Keratinocyte (primary cell): ENCODE data around the gene ZPR1. TPM values are rescaled to one million over a fixed set of nuclear protein-coding genes. Genes with fewer than 3 reads are reported as not detected.

Source experiments
- DNase-seq: peaks from one replicate; pipeline ENCODE4 v3.0.0-alpha.2; 2011; ENCODE audit warnings: low read depth, missing footprints, low spot score
- FAIRE-seq: peaks from 2 replicates; lab custom pipeline; 2011; peaks lifted over from hg19 to GRCh38; lab: Jason Lieb, UNC
- H2AFZ ChIP-seq: 2 replicates; pipeline ENCODE4 v1.6.0; 2012; ENCODE audit warnings: low read length, control low read depth, inconsistent platforms; ENCODE audit not compliant: control insufficient read depth
- H3K27ac ChIP-seq: 2 replicates; pipeline ENCODE4 v1.5.1; 2011; ENCODE audit warnings: low read length; ENCODE audit not compliant: control insufficient read depth, insufficient read depth
- H3K27me3 ChIP-seq: 3 replicates; pipeline ENCODE4 v1.6.0; 2011; ENCODE audit warnings: low read length; ENCODE audit not compliant: control insufficient read depth, insufficient read depth; ENCODE audit errors: extremely low read depth
- H3K36me3 ChIP-seq, 2 experiments: 2 replicates in 1 of 2; 3 replicates in 1 of 2; pipeline ENCODE4 v1.5.1; 2011; ENCODE audit warnings: low read length in 2 of 2, mild to moderate bottlenecking in 1 of 2; ENCODE audit not compliant: control insufficient read depth in 2 of 2, insufficient read depth in 2 of 2; ENCODE audit errors: extremely low read depth in 1 of 2
- H3K4me1 ChIP-seq: 3 replicates; pipeline ENCODE4 v1.5.1; 2011; ENCODE audit warnings: low read length; ENCODE audit not compliant: control insufficient read depth, insufficient read depth; ENCODE audit errors: extremely low read depth
- H3K4me2 ChIP-seq: 3 replicates; pipeline ENCODE4 v1.6.0; 2011; ENCODE audit warnings: low read depth, low read length; ENCODE audit not compliant: control insufficient read depth, insufficient read depth; ENCODE audit errors: extremely low read depth
- H3K4me3 ChIP-seq, 3 experiments: fragments of 200-600 bp in 1 of 3; sonication (generic) in 1 of 3; 2 replicates in 2 of 3; 3 replicates in 1 of 3; pipeline ENCODE4 v1.5.1; 2011 to 2016; ENCODE audit warnings: low read length in 3 of 3, mild to moderate bottlenecking in 3 of 3, control low read depth in 2 of 3, inconsistent platforms in 1 of 3, low read depth in 1 of 3, mixed read lengths in 1 of 3, mixed run types in 1 of 3, moderate library complexity in 1 of 3; ENCODE audit not compliant: control insufficient read depth in 2 of 3, insufficient read depth in 2 of 3; ENCODE audit errors: extremely low read depth in 1 of 3
- H3K79me2 ChIP-seq: 2 replicates; pipeline ENCODE4 v1.6.0; 2012; ENCODE audit warnings: low read length; ENCODE audit not compliant: control insufficient read depth, insufficient read depth
- H3K9ac ChIP-seq: 3 replicates; pipeline ENCODE4 v1.6.0; 2011; ENCODE audit warnings: low read length; ENCODE audit not compliant: control insufficient read depth, insufficient read depth; ENCODE audit errors: extremely low read depth
- H3K9me1 ChIP-seq: 3 replicates; pipeline ENCODE4 v1.6.0; 2011; ENCODE audit warnings: low read length; ENCODE audit not compliant: control insufficient read depth, insufficient read depth; ENCODE audit errors: extremely low read depth
- H3K9me3 ChIP-seq: 2 replicates; pipeline ENCODE4 v1.5.1; 2012; ENCODE audit warnings: low read depth, low read length; ENCODE audit not compliant: control insufficient read depth
- H4K20me1 ChIP-seq: 3 replicates; pipeline ENCODE4 v1.6.0; 2011; ENCODE audit warnings: low read length; ENCODE audit not compliant: control insufficient read depth, insufficient read depth; ENCODE audit errors: extremely low read depth
- EZH2 ChIP-seq: IDR thresholded peaks from one replicate; pipeline ENCODE4 v1.6.1; 2012; ENCODE audit warnings: inconsistent platforms, mild to moderate bottlenecking, low read length, moderate library complexity
- dilution Hi-C: fragments of 300-500 bp; cut with MboI; formaldehyde crosslinking; loops from one replicate; pipeline ENCODE4 v1.7.0; 2020; ENCODE audit warnings: low sequenced_read_pairs; ENCODE audit not compliant: extremely low pct_ligation_motif_present
- polyA plus RNA-seq, 5 experiments: library from polyadenylated mRNA; depleted of rRNA in 3 of 5; stranded (reverse) in 3 of 5; stranded (forward) in 1 of 5; unstranded in 1 of 5; fragments of >200 nt; gene quantifications; 1 replicate in 1 of 5; 2 replicates in 3 of 5; 3 replicates in 1 of 5; pipeline versions ENCODE4 v1.2.1 to v1.2.3, GENCODE V29; 2011 to 2012; ENCODE audit warnings: missing spikeins in 2 of 5, low read depth in 1 of 5, low replicate concordance in 1 of 5
- TF ChIP-seq, protein P1 (sequence below), 3 experiments: IDR thresholded peaks in 1 of 3; conservative IDR thresholded peaks in 1 of 3; optimal IDR thresholded peaks in 1 of 3; 2 replicates in 2 of 3; 3 replicates in 1 of 3; pipeline versions ENCODE3 to v1.5.1; 2011; ENCODE audit warnings: low read length in 3 of 3, mild to moderate bottlenecking in 3 of 3, moderate library complexity in 2 of 3, control low read depth in 1 of 3, inconsistent platforms in 1 of 3; ENCODE audit not compliant: insufficient read depth in 2 of 3; ENCODE audit errors: extremely low read depth in 1 of 3

The ZPR1 gene
- polyA plus RNA-seq, 1 donor (not counting 4 experiments of a cell fraction or from before 2014, with no cell fraction given): 71.1 TPM

DNA sequence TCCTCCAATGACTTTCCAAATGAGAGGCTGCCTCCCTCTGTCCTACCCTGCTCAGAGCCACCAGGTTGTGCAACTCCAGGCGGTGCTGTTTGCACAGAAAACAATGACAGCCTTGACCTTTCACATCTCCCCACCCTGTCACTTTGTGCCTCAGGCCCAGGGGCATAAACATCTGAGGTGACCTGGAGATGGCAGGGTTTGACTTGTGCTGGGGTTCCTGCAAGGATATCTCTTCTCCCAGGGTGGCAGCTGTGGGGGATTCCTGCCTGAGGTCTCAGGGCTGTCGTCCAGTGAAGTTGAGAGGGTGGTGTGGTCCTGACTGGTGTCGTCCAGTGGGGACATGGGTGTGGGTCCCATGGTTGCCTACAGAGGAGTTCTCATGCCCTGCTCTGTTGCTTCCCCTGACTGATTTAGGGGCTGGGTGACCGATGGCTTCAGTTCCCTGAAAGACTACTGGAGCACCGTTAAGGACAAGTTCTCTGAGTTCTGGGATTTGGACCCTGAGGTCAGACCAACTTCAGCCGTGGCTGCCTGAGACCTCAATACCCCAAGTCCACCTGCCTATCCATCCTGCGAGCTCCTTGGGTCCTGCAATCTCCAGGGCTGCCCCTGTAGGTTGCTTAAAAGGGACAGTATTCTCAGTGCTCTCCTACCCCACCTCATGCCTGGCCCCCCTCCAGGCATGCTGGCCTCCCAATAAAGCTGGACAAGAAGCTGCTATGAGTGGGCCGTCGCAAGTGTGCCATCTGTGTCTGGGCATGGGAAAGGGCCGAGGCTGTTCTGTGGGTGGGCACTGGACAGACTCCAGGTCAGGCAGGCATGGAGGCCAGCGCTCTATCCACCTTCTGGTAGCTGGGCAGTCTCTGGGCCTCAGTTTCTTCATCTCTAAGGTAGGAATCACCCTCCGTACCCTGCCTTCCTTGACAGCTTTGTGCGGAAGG is 44.8 kb upstream of the ZPR1 start:
- no peak overlapping the region for H3K4me2 ChIP-seq
- no peaks in the 10 kb centered on the region for H4K20me1 ChIP-seq
- no peak overlapping the region for H3K9ac ChIP-seq
- no peak for FAIRE-seq
- peaks cover 4% of the 10 kb centered on the region for H3K4me1 ChIP-seq
- no peak overlapping the region for H2AFZ ChIP-seq
- dilution Hi-C loops: no loop called here
- no peaks in the 10 kb centered on the region for H3K27me3 ChIP-seq
- no peak overlapping the region for H3K4me3 ChIP-seq
- H3K27ac ChIP-seq: no peak overlapping the region
- DNase-seq: no peak
- TF ChIP-seq EZH2: no peak
- TF ChIP-seq, protein P1, sequence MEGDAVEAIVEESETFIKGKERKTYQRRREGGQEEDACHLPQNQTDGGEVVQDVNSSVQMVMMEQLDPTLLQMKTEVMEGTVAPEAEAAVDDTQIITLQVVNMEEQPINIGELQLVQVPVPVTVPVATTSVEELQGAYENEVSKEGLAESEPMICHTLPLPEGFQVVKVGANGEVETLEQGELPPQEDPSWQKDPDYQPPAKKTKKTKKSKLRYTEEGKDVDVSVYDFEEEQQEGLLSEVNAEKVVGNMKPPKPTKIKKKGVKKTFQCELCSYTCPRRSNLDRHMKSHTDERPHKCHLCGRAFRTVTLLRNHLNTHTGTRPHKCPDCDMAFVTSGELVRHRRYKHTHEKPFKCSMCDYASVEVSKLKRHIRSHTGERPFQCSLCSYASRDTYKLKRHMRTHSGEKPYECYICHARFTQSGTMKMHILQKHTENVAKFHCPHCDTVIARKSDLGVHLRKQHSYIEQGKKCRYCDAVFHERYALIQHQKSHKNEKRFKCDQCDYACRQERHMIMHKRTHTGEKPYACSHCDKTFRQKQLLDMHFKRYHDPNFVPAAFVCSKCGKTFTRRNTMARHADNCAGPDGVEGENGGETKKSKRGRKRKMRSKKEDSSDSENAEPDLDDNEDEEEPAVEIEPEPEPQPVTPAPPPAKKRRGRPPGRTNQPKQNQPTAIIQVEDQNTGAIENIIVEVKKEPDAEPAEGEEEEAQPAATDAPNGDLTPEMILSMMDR (optimal IDR thresholded peaks at IDR 0.05 in 1 of 3, IDR thresholded peaks at IDR 0.05 in 1 of 3, conservative IDR thresholded peaks at IDR 0.05 in 1 of 3; ENCODE audit: extremely low read depth in 1 of 3, insufficient read depth in 2 of 3, low read length in 3 of 3): no peak
- H3K79me2 ChIP-seq: no peaks in the 10 kb centered on the region
- no peaks in the 10 kb centered on the region for H3K9me1 ChIP-seq
- no peaks in the 10 kb centered on the region for H3K9me3 ChIP-seq
- no peaks in the 10 kb centered on the region for H3K36me3 ChIP-seq

DNA sequence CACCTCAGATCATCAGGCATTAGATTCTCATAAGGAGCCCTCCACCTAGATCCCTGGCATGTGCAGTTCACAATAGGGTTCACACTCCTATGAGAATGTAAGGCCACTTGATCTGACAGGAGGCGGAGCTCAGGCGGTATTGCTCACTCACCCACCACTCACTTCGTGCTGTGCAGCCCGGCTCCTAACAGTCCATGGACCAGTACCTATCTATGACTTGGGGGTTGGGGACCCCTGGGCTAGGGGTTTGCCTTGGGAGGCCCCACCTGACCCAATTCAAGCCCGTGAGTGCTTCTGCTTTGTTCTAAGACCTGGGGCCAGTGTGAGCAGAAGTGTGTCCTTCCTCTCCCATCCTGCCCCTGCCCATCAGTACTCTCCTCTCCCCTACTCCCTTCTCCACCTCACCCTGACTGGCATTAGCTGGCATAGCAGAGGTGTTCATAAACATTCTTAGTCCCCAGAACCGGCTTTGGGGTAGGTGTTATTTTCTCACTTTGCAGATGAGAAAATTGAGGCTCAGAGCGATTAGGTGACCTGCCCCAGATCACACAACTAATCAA is 44.0 kb upstream of the ZPR1 start:
- DNase-seq (no peak), FAIRE-seq (no peak)
- Histone ChIP-seq H2AFZ (no peak overlapping the region), H3K36me3 (no peaks in the 10 kb centered on the region), H3K9me3 (no peaks in the 10 kb centered on the region), H3K4me2 (no peak overlapping the region), H3K9ac (no peak overlapping the region), H3K79me2 (no peaks in the 10 kb centered on the region), H3K9me1 (no peaks in the 10 kb centered on the region), H3K4me1 (peaks cover 4% of the 10 kb centered on the region), H3K4me3 (no peak overlapping the region), H4K20me1 (no peaks in the 10 kb centered on the region), H3K27me3 (no peaks in the 10 kb centered on the region), H3K27ac (no peak overlapping the region)
- TF ChIP-seq, protein P1 (optimal IDR thresholded peaks at IDR 0.05 in 1 of 3, IDR thresholded peaks at IDR 0.05 in 1 of 3, conservative IDR thresholded peaks at IDR 0.05 in 1 of 3; ENCODE audit: extremely low read depth in 1 of 3, insufficient read depth in 2 of 3, low read length in 3 of 3): no peak
- no peak for TF ChIP-seq EZH2
- dilution Hi-C loops: no loop called here
